ENCODE results near the gene TBC1D19. TPM values are rescaled to one million over a fixed set of nuclear protein-coding genes. Genes with fewer than 3 reads are reported as not detected.
A peak's percentile ranks its signal among the peaks of the same experiment; 100 is the strongest.

The TBC1D19 gene
- total RNA-seq, 1 experiment from 2014 or later, result 4.0 TPM

DNA sequence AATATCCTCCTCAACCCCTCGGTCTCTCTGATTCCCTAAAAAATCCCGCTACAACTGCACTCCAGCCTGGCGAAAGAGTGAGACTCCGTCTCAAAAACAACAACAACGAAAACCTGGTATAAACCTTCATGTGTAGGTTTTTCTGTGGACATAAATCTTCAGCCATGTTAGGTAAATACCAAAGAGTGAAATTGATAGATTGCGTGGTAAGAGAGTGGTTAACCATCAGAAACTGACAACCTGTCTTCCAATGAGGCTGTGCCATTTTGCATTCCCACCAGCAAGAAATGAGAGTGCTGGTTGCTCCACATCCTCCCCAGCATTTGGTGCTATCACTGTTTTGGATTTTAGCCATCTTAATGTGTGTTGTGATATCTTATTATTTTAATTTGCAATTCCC is 10.9 kb downstream of the TBC1D19 start:
- no peak overlapping the region for H3K4me2 ChIP-seq (ENCODE audit: low read length)
- no TSS peak for BruUV-seq (replicated peaks)
- no peak overlapping the region for H2AFZ ChIP-seq (ENCODE audit: low read length)
- CTCF ChIA-PET, result no interaction called here
- no peak overlapping the region for H3K4me3 ChIP-seq (ENCODE audit: low read length)
- no peaks in the 10 kb centered on the region for H4K20me1 ChIP-seq (ENCODE audit: low read length)
- no peak for DNase-seq
- TF ChIP-seq EZH2phosphoT487 (IDR thresholded peaks at IDR 0.05; ENCODE audit: borderline replicate concordance, low read length) (no peak), EZH2 (IDR thresholded peaks at IDR 0.05; ENCODE audit: low read length, unreplicated experiment) (no peak), CTCF (conservative IDR thresholded peaks at IDR 0.05; ENCODE audit: low read depth, low read length) (no peak)
- H3K9me3 ChIP-seq (ENCODE audit: low read length), result no peaks in the 10 kb centered on the region
- no peaks in the 10 kb centered on the region for H3K36me3 ChIP-seq (ENCODE audit: low read depth, low read length)
- POLR2A ChIA-PET (ENCODE audit: unreplicated experiment), result no interaction called here
- intact Hi-C loops (cut with micrococcal nuclease), result no loop called here
- no peak overlapping the region for H3K9ac ChIP-seq (ENCODE audit: low read length)
- no peaks in the 10 kb centered on the region for H3F3A ChIP-seq (ENCODE audit: low read length, unreplicated experiment)
- H3K27ac ChIP-seq (ENCODE audit: low read length), result no peak overlapping the region
- H3K79me2 ChIP-seq (ENCODE audit: low read length), result 0 out of 2 replicates have a peak, but pooled peaks cover 6% of the 10 kb centered on the region
- no peaks in the 10 kb centered on the region for H3K27me3 ChIP-seq (ENCODE audit: low read length)
- no peak for ATAC-seq
- H3K4me1 ChIP-seq (ENCODE audit: insufficient read depth, low read length), result 0 out of 2 replicates have a peak, but pooled peaks cover 11% of the 10 kb centered on the region
- H3K9me2 ChIP-seq (replicated peaks; ENCODE audit: low read length), result no peaks in the 10 kb centered on the region

GRCh38 chr4:26596843-26597242 is 13.0 kb downstream of the TBC1D19 start:
- no peaks in the 10 kb centered on the region for H3F3A ChIP-seq (ENCODE audit: low read length, unreplicated experiment)
- intact Hi-C loops (cut with micrococcal nuclease), result no loop called here
- no peaks in the 10 kb centered on the region for H3K9me3 ChIP-seq (ENCODE audit: low read length)
- H3K27me3 ChIP-seq (ENCODE audit: low read length), result no peaks in the 10 kb centered on the region
- no TSS peak for BruUV-seq (replicated peaks)
- no peak overlapping the region for H3K9ac ChIP-seq (ENCODE audit: low read length)
- no peak overlapping the region for H3K27ac ChIP-seq (ENCODE audit: low read length)
- H3K4me3 ChIP-seq (ENCODE audit: low read length), result no peak overlapping the region
- H4K20me1 ChIP-seq (ENCODE audit: low read length), result no peaks in the 10 kb centered on the region
- H3K4me1 ChIP-seq (ENCODE audit: insufficient read depth, low read length), result 0 out of 2 replicates have a peak, but pooled peaks cover 3% of the 10 kb centered on the region
- DNase-seq, result peak; percentile 2
- no peak overlapping the region for H3K4me2 ChIP-seq (ENCODE audit: low read length)
- H3K36me3 ChIP-seq (ENCODE audit: low read depth, low read length), result no peaks in the 10 kb centered on the region
- H2AFZ ChIP-seq (ENCODE audit: low read length), result no peak overlapping the region
- ATAC-seq, result no peak
- H3K79me2 ChIP-seq (ENCODE audit: low read length), result no peaks in the 10 kb centered on the region
- POLR2A ChIA-PET (ENCODE audit: unreplicated experiment), result no interaction called here
- CTCF ChIA-PET, result no interaction called here
- no peaks in the 10 kb centered on the region for H3K9me2 ChIP-seq (replicated peaks; ENCODE audit: low read length)
- TF ChIP-seq CTCF (conservative IDR thresholded peaks at IDR 0.05; ENCODE audit: low read depth, low read length), result no peak
- no peak for TF ChIP-seq EZH2 (IDR thresholded peaks at IDR 0.05; ENCODE audit: low read length, unreplicated experiment)
- no peak for TF ChIP-seq EZH2phosphoT487 (IDR thresholded peaks at IDR 0.05; ENCODE audit: borderline replicate concordance, low read length)

DNA sequence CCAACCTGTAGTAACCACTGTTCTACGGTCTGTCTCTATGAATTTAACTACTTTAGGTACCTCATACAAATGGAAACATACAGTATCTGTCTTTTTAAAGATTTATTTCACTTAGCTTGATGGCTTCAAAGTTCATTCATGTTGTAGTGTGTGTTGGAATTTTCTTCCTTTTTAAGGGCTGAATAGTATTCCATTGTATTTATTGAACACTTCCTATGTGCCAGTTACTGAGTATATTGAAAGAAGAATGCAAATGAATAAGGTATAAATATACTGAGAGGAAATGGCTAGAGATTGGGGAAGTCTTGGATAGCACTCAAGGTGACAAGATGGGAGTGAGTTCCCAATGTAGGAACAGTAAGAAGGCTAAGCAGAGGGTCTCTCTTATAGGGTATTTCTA is 17.3 kb downstream of the TBC1D19 start:
- CTCF ChIA-PET, result no interaction called here
- no peak for ATAC-seq

More for the DNA sequence above, 17.3 kb downstream of the TBC1D19 start:
- no peaks in the 10 kb centered on the region for H3K27me3 ChIP-seq (ENCODE audit: low read length)
- H3F3A ChIP-seq (ENCODE audit: low read length, unreplicated experiment), result no peaks in the 10 kb centered on the region
- H3K4me2 ChIP-seq (ENCODE audit: low read length), result no peak overlapping the region
- POLR2A ChIA-PET (ENCODE audit: unreplicated experiment), result no interaction called here
- no peaks in the 10 kb centered on the region for H3K9me3 ChIP-seq (ENCODE audit: low read length)
- no peaks in the 10 kb centered on the region for H3K9me2 ChIP-seq (replicated peaks; ENCODE audit: low read length)
- H3K79me2 ChIP-seq (ENCODE audit: low read length), result no peaks in the 10 kb centered on the region
- H3K4me1 ChIP-seq (ENCODE audit: insufficient read depth, low read length), result 0 out of 2 replicates have a peak, but pooled peaks cover 3% of the 10 kb centered on the region
- intact Hi-C loops (cut with micrococcal nuclease), result no loop called here
- no peak overlapping the region for H2AFZ ChIP-seq (ENCODE audit: low read length)
- BruUV-seq (replicated peaks), result no TSS peak
- no peak overlapping the region for H3K4me3 ChIP-seq (ENCODE audit: low read length)
- no peaks in the 10 kb centered on the region for H3K36me3 ChIP-seq (ENCODE audit: low read depth, low read length)
- no peak overlapping the region for H3K27ac ChIP-seq (ENCODE audit: low read length)
- no peak for TF ChIP-seq EZH2phosphoT487 (IDR thresholded peaks at IDR 0.05; ENCODE audit: borderline replicate concordance, low read length)
- no peak for TF ChIP-seq EZH2 (IDR thresholded peaks at IDR 0.05; ENCODE audit: low read length, unreplicated experiment)
- no peak for TF ChIP-seq CTCF (conservative IDR thresholded peaks at IDR 0.05; ENCODE audit: low read depth, low read length)
- H4K20me1 ChIP-seq (ENCODE audit: low read length), result no peaks in the 10 kb centered on the region
- no peak for DNase-seq
- H3K9ac ChIP-seq (ENCODE audit: low read length), result no peak overlapping the region

All from PC-3 (cell line).